ENCODE data around the gene MLLT3. TPM values are rescaled to one million over a fixed set of nuclear protein-coding genes. Genes with fewer than 3 reads are reported as not detected.

The MLLT3 gene
- total RNA-seq, 3 donors from 2014 or later: 8.8 to 30.3 (median 22.6) TPM

- no peak overlapping the region for H3K4me3 ChIP-seq
- no peaks in the 10 kb centered on the region for H3K27me3 ChIP-seq
- intact Hi-C loops (cut with DNase I; ENCODE audit: low total_unique reads): no loop called here
- no peak overlapping the region for H3K27ac ChIP-seq
- TF ChIP-seq POLR2A (IDR thresholded peaks at IDR 0.05) (no peak), CTCF (IDR thresholded peaks at IDR 0.05) (no peak), POLR2AphosphoS5 (IDR thresholded peaks at IDR 0.05) (no peak)
- DNase-seq (ENCODE audit: low spot score in 2 of 2): no peak
- no peaks in the 10 kb centered on the region for H3K36me3 ChIP-seq
- no peaks in the 10 kb centered on the region for H3K9me3 ChIP-seq
- H3K4me1 ChIP-seq: no peaks in the 10 kb centered on the region
Observed at GRCh38 chr9:20511686-20512085, 110.6 kb downstream of the MLLT3 start.

GRCh38 chr9:20509466-20509865 is 112.8 kb downstream of the MLLT3 start:
- Histone ChIP-seq H3K27ac (no peak overlapping the region), H3K4me1 (no peaks in the 10 kb centered on the region), H3K9me3 (no peaks in the 10 kb centered on the region), H3K27me3 (no peaks in the 10 kb centered on the region), H3K36me3 (no peaks in the 10 kb centered on the region), H3K4me3 (no peak overlapping the region)
- intact Hi-C loops (cut with DNase I; ENCODE audit: low total_unique reads): no loop called here
- TF ChIP-seq CTCF (IDR thresholded peaks at IDR 0.05): no peak
- no peak for TF ChIP-seq POLR2A (IDR thresholded peaks at IDR 0.05)
- TF ChIP-seq POLR2AphosphoS5 (IDR thresholded peaks at IDR 0.05): no peak
- no peak for DNase-seq (ENCODE audit: low spot score in 2 of 2)

- peak overlapping the region in 1 of 3 donors; percentile 6 for H3K4me3 ChIP-seq
- H3K27me3 ChIP-seq: no peaks in the 10 kb centered on the region
- H3K36me3 ChIP-seq: no peaks in the 10 kb centered on the region
- H3K4me1 ChIP-seq: no peaks in the 10 kb centered on the region
- TF ChIP-seq POLR2AphosphoS5 (IDR thresholded peaks at IDR 0.05) (no peak), CTCF (IDR thresholded peaks at IDR 0.05) (no peak), POLR2A (IDR thresholded peaks at IDR 0.05) (no peak)
- no peak overlapping the region for H3K27ac ChIP-seq
- intact Hi-C loops (cut with DNase I; ENCODE audit: low total_unique reads): no loop called here
- H3K9me3 ChIP-seq: no peaks in the 10 kb centered on the region
- no peak for DNase-seq (ENCODE audit: low spot score in 2 of 2)
Observed at GRCh38 chr9:20508242-20508641, 114.1 kb downstream of the MLLT3 start.

GRCh38 chr9:20507431-20507830 is 114.9 kb downstream of the MLLT3 start:
- Histone ChIP-seq H3K27me3 (no peaks in the 10 kb centered on the region), H3K9me3 (no peaks in the 10 kb centered on the region), H3K4me3 (no peak overlapping the region), H3K4me1 (no peaks in the 10 kb centered on the region), H3K27ac (no peak overlapping the region), H3K36me3 (no peaks in the 10 kb centered on the region)
- no peak for DNase-seq (ENCODE audit: low spot score in 2 of 2)
- intact Hi-C loops (cut with DNase I; ENCODE audit: low total_unique reads): no loop called here
- TF ChIP-seq CTCF (IDR thresholded peaks at IDR 0.05): no peak
- TF ChIP-seq POLR2AphosphoS5 (IDR thresholded peaks at IDR 0.05): no peak
- no peak for TF ChIP-seq POLR2A (IDR thresholded peaks at IDR 0.05)

- TF ChIP-seq POLR2AphosphoS5 (IDR thresholded peaks at IDR 0.05) (no peak), CTCF (IDR thresholded peaks at IDR 0.05) (no peak), POLR2A (IDR thresholded peaks at IDR 0.05) (no peak)
- no peak for DNase-seq (ENCODE audit: low spot score in 2 of 2)
- H3K4me3 ChIP-seq: no peak overlapping the region
- intact Hi-C loops (cut with DNase I; ENCODE audit: low total_unique reads): no loop called here
- no peak overlapping the region for H3K27ac ChIP-seq
- H3K9me3 ChIP-seq: no peaks in the 10 kb centered on the region
- H3K4me1 ChIP-seq: no peaks in the 10 kb centered on the region
- H3K36me3 ChIP-seq: no peaks in the 10 kb centered on the region
- H3K27me3 ChIP-seq: no peaks in the 10 kb centered on the region
Observed at GRCh38 chr9:20506099-20506900, 116.0 kb downstream of the MLLT3 start.
